Superior temporal gyrus (tissue), 1 donor: ENCODE results near the gene GPR107.

ENCODE experiments used
- DNase-seq: peaks from one replicate; pipeline ENCODE4 v3.0.0-alpha.2; 2016; ENCODE audit errors: extremely low spot score

The GPR107 gene

DNA sequence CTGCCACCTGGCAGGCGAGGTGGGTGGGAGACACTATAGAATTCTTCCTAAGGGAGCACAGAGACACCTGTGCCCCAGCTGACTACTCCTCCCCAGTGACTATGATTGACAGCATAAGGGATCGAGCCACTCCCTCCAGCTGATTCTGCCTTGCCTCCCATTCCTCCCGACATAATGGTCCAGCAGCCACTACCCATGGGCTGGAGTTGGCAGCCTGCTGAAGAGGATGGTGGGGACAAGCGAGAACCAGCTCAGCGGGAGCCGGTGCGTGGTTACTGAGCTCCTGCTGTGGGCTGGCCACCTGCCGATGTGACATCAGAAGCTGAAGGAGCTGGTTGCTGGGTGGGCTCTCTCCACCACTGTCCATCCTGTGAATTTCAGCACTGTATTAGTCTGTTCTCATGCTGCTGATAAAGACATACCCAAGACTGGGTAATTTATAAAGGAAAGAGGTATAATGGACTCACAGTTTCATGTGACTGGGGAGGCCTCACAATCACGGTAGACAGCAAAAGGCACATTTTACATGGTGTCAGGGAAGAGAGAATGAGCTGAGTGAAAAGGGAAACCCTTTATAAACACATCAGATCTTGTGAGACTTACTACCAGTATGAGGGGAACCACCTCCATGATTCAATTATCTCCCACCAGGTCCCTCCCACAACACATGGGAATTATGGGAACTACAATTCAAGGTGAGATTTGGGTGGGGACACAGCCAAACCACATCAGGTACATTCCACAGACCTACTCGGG, 106.4 kb downstream of the GPR107 start:
- no peak for DNase-seq

DNA sequence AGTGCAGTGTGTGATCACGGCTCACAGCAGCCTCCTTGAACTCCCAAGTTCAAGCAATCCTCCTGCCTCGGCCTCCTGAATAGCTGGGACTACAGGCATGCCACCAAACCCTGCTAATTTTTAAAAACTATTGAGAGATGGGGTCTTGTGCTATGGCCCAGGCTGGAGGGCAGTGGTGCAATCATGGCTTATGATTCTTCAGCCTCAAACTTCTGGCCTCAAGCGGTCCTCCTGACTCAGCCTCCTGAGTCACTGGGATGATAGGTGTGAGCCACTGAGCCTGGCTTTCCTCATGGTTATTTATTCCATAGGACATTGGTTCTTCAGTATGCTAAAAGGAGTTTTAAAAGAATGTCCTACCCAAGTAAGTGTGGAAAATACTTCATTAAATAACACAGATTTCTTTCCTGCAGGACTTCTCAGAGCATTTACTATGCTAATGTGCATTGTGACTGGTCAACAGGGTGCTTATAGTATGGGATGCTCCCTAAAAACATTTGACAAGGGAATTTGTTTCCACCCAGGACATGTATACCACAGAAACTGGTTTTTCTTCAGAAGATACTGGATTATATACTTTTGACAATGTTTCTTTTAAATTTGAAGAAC, 107.3 kb downstream of the GPR107 start:
- DNase-seq = no peak

DNA sequence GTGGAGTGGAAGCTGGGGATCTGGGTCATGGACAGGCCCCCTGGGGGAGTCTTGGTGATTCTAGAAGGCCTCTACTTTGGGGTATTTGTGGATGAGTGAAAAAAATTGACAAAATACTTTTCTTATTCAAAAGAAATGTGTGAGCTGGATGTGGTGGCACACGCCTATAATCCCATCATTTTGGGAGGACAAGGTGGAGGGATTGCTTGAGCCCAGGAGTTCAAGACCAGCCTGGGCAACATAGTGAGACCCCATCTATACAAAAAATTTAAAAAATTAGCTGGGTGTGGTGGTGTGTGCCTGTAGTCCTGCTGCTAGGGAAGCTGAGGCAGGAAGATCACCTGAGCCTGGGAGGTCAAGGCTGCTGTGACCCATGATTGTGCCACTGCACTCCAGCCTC, 111.9 kb downstream of the GPR107 start:
- DNase-seq = no peak

DNA sequence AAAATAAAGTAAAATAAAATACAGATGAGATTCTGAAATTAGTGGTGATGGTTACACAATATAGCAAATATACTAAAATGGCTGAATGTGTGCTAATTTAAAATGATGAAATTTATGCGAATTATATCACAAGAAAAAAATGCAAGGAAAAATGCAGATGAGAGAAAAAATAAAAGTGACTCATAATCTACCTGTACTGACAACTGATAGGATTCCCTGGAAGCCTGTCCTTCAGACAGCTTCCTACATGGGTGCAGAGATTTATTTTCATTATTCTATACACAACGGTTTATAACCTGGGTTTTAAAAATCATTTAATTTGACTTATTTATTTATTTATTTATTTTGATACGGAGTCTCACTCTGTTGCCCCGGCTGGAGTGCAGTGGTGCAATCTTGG, 112.7 kb downstream of the GPR107 start:
- DNase-seq = no peak

DNA sequence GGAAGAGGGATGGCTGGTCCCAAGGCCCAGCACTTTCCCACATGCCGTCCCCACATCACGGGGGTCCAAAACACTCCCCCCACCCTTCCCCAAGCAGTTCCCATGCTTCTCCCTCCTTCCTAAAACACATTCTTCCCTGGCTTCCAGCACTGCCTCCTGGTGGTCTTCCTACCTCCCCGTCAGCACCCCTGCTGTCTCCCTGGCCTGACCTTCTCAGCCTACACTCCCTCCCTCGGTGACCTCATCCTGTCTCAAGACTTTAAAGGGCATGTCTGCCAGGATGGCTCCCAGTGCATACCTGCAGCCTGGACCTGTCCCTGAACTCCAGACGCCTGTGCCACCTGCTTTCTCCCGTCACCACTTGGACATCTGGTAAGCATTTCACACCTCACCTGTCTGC, 114.2 kb downstream of the GPR107 start:
- no peak for DNase-seq

DNA sequence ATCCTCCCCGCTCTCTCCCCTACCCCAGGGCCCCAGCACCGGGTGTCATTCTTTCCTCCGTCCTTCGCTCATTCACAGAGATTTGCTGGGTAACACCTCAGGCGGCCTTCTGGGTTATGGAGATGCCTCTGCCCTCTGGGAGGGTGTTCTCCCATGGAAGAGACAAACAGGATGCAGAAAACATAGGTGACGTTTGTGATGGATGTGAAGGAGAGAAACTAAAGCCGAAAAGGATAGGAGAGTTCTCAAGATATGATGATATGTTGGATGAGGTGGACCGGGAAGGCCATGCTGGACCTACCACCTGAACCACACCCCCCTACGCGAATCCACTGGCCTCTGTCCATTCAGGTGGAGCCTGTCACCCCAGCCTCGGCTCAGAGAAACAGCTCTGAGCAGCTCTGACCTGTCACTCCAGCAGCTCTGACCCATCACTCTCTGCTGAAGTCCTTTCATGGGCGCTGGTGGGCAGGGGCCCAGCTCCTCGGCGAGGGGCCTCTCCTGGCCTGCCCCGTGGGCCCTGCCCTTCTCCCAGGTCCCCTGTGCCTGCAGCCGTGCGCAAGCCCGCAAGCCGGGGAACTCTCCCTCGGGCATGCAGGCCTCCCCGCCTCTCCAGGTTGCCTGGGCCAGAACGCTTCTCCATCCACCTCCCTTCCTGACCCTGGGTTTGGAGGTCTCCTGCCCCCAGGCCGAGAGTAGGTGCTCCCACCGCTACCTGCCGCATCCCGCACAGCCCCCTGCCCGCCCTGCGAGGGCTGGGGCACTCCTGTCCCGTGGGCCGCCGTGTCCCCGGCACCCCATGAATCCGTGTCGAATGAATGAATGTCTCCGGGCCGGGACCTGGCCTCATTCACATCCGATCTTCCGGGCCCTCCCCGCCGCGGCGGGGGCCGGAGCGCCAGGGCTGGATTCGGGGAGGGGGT, 117.8 kb downstream of the GPR107 start:
- no peak for DNase-seq

DNA sequence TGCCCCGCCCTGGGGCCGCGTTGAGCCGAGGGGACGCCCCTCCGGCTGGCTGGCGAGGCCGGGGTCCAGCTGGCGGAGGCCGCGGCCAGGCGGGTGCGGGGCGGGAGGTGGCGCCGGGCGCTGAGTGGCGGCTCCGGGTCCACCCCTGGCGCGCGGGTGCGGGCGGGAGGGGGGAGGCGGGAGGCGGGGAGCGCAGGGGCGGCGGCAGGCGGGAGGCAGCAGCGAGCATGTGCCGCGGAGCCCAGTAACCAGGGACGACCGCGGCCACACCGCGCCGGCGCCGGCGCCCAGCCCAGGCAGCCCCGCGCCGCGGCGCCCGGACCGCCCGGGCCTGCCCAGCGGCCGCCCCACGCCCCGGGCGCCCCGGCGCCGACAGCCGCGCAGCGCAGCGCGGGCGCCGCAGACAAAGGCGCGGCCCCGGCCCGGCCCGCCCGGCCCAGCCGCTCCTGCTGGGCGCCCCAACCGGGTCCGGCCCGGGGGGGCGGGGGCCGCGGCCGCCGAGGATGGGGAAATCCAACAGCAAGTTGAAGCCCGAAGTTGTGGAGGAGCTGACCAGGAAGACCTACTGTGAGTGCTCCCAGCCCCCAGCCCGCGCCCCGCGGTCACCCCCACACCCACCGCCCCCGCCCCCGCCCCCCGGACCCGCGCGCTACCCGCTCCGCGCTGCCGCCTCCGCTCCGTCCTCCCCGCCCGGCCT, 118.6 kb downstream of the GPR107 start, which contains the start of gene NCS1:
TSS of gene NCS1 (plus strand) at position 244 of the 697 bp plus-strand sequence. CDS start at position 504, 260 bp downstream.
- DNase-seq = peak; percentile 53

DNA sequence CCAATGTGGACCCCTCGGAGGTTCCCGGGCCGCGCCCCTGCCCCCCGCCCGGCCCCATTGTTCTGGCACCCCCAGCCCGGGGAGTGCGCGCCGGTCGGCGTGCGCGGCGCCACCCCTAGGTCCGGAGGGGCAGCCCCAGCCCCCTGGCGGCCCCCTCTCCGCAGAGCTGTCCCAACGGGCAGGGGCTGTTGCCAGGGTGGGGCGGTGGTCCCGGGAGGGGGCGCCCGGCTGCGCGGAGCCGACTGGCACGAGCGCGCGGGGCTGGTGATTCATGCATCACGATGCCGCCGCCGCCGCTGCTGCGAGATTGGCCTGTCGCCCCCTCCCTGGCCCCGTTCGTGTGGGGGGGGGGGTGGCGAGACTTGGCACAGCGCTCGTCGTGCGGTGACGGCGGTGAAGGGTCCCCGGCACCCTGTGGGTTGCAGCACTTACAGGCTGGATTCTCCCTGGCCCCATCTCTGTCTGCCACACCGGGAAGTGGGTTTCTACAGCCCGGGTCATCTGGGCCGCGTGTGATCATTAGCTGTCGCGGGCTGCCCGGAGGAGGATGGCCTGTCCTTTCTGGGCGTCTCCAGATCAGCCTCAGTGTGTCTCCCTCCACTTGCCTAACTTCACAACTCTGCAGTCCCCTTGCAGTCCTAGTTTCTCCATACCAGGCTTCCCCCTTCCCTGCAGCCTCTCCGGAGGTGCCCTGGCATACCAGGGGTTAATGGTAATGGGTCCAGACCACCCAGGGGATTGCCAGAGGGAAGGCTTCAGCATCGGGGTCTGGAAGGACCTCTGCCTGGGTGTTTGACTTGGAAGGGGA, 119.4 kb downstream of the GPR107 start:
- DNase-seq = no peak

DNA sequence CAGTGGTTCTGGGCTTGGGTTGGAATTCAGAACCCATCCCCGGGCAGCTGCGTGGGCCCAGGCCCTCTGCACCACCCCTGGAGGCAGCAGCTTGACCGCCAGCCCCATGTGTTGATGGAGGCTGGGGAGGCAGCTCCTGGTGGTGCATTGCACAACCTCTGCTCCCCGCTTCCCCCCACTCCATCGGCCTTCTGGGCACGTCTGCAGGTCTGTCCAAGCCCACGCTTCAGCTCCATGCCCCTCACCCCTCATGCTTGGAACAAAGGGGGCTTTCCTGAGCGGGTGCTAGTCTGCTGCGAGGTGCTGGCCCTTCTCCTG, 119.9 kb downstream of the GPR107 start:
- no peak for DNase-seq

DNA sequence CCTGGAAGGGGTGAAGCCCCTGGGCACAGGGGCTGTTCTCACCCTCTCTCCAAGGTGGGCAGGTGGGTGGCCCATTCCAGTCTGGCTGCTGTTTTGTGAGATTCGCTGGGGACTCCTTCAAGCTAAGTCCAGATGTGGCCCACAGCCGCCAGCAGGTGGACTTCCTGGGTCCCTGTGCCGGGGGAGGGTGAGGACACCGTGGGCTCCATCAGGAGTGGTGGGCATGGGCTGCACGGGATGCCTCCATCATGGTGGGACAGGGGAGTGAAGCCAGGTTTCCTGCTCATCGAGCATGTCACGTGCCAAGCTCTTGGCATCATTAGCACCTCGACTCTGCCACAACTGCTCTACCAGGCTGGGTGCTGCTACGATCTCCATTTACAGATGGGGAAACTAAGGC, 120.3 kb downstream of the GPR107 start:
- no peak for DNase-seq

DNA sequence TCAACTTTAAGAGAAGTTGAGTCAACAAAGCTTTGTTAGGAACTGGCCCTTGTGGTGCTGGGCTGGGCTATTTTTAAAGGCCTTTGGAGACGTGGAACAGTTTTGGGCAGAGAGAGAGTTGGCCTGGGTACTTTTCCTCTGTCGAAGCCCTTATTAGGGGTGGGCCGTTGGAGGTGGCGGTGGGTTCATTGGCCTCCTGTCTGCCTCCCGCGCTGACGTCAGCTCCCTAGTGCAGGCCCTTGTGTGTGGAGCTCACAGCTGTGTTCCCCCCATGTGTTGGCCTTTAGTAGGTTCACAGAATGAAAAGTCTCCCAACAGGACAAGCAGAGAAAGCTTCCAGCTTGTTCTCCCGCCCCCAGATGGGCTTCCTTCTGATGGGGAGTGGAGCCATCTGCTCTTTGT, 121.2 kb downstream of the GPR107 start:
- DNase-seq = no peak

DNA sequence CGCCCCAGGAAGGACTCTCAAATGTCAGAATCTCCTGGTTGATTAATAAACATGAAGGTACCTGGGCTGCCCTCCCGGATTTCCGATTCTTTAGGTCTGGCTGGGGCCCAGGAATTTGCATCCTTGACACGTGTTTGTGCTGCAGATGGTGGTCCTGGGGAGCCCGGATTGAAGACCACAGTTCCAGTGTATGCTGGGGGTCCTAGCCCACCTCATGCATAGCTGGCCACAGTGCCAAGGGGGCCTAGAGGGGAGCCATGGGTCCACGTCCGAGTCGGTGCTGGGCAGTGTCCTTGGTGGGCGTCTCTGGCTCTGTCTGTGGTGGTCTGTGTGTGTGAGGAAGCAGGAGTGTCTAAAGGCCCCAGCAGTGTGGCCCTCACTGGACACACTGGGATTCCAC, 121.6 kb downstream of the GPR107 start:
- no peak for DNase-seq

DNA sequence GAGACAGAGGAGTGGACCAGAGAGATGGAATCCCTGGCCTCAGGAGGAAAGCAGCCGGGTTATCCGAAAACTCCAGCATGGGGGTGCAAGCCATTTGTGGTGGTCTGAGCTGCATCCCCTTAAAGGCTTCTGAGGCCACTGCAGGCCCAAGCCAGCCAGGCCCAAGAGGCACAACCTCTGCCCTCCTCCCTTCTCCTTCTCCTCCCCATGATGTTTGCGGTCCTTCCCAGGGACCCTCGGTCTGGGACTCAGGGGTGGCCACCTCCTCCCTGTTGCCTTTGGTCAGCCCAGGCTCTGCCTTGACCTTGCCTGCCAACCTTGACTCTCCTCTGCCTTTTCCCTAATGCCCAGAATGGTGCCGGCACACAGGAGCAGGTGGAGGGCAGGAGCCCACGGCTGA, 123.1 kb downstream of the GPR107 start:
- no peak for DNase-seq

DNA sequence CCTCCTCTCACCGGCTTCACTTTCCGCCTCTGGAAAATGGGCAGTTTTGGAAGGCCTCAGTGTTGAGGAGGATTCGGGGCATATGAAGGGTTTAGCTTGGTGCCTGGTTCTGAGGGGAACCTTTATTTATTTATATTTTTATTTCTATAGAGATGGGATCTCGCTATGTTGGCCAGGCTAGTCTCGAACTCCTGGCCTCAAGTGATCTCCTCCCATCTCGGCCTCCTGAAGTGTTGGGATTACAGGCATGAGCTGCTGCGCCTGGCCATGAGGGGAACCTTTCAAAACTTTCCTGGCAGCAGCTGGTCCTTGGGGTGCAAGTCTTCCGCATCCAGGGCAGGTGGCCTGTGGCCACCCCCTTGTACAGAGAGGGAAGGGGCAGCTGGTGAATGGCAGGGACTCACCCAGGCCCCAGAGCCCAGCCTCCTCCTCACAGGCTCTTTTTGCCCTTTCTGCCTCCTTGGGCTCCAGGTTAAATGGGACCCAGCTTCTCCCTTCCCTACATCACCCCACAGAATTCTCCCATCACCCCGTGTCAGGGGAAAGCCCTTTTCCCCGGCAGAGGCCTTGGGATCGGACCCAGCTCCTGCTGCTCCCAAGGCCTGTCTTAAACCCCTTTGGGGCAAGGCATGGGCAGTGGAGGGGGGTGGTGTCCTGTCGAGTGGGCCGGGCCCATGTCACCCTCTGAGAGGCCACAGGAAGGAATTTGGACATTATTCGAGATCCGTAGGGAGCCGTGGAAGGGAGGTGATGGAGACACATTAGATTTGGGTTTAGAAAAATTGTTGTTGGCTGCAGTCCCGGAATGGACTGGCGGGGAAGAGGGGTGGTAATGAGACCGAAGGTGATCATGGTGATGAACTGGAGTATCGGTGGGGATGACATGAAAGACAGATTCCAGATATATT, 124.4 kb downstream of the GPR107 start:
- no peak for DNase-seq

DNA sequence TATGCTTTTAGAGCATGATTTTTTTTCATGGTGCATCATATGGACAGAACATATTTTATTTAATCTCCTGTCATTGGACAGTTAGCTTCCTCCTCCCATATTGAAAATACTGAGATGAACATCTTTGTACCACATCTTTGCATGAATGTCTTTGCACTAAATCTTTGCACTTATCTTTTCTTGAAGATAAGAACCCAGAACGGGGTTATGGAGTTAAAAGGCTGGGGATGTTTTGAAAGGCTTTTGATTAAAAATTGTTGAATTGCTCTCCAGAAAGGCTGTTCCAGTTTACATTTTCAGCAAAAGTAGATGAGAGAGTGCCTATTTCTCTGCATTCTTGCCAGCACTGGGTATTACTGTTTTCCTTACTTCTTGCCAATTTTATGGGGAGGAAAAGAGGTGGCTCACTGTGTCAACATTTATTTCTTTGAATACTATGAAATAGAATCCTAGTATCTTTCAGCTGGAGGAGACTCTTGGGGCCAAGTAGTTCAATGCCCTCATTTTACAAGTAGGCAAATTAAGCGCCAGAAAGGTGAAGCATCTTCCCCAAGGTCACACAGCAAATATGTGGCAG, 125.7 kb downstream of the GPR107 start:
- DNase-seq = no peak

DNA sequence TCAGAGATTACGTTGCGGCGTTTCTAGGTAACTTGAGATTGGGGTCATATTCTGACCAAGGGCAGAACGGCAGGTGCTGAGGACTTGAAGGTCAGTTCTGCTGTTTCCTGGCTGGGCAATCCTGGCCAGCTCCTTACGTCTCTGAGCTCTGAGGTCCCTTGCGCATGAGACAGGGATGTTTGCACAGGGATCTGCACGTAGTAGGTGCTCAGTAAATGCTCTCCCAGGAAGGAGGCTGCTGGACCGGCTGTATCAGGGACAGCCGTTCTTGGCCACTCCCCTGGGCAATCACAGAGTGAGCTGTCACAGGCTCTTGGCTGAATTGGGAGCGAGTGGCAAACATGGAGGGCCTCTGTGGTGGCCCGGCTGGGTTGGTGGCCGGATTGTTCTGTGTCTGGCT, 126.8 kb downstream of the GPR107 start:
- no peak for DNase-seq

DNA sequence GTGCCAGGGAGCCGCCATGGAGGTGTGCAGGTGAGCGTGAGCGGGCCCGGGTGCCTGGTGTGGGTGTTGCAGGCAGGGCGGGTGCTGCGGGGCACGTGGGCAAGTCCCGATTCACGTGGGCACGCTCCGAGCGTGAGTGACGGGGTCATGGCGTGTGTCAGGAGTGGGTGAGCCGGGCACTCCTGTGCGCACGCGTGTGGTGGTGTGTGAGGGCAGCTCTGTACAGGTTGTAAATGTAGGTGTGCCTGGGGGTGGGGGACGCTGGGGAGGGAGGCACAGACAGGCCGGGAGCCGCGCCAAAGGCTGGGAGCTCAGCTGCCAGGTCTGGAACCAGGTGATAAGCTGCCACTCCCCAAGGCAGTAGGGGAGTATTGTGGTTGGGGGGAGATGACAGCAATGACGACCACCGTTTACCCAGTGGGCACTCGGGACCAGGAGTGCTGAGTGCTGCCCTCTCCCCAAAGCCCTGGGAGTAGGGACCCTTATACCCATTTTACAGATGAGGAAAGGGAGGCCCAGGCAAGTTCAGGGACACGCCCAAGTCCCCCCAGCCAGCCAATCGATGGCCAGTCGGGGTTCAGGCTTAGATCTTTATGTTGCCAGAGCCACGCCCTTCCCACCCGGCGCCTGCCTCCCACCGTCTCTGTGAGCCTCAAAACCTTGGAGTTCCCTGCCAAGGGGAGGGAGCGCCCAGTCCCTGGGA, 128.1 kb downstream of the GPR107 start:
- no peak for DNase-seq

DNA sequence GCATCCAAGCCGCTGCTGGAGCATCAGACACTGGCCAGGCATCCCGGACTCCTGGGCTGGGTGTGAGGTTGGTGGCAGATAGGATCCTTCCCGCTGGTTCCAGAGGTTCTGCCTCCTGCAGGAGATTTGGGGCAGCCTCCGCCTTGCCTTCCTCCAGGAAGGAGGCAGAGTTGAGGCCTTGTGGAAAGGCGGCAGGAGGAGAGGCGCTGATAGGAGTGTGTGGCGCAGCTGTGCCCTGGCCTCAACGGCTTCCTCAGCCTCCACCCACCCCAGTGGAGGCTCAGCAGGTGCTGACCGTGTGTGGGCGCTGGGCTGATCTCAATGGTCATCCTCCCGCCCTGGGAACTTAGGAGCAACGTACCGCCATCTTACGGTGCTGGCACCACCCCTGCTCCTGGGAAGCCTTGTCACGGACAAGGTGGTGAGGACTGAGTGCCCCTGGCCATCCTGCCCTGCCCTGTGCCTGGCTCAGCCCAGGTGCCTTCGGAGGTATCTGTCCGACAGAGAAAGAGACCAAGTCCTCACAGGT, 128.7 kb downstream of the GPR107 start:
- no peak for DNase-seq
